K562 (cell line): Measurements from ENCODE around the gene ATXN1L. TPM values are rescaled to one million over a fixed set of nuclear protein-coding genes. Genes with fewer than 3 reads are reported as not detected.
"Not testable (repeated sequence)": the region's sequence is repeated elsewhere in the genome, so short reads cannot be mapped to it uniquely, and the experiment has no call there.

Experiments used
- ATAC-seq: fragments of 200-7000 bp; cut with Tn5 transposase; 3 replicates; pipeline ENCODE4 v1.9.1; 2020; ENCODE audit warnings: moderate library complexity
- BruUV-seq: library from RNA; stranded (reverse); fragments of 400-500 nt; replicated peaks from 2 replicates; lab custom pipeline; 2021; lab: Mats Ljungman, UMichigan
- CTCF ChIA-PET: fragments of 300-600 bp; formaldehyde crosslinking; extraction: SDS; loops from one replicate; lab custom pipeline; 2021; ENCODE audit warnings: low intra/inter-chr PET ratio; lab: Yijun Ruan, JAX
- POLR2A ChIA-PET: fragments of 300-600, 350-650 bp; sonication (Branson Sonifier 250); formaldehyde crosslinking; extraction: SDS; loops from one replicate; lab custom pipeline; 2021; ENCODE audit warnings: antibody characterized with exemption, inconsistent platforms; lab: Yijun Ruan, JAX
- DNase-seq, 4 experiments: peaks; one replicate each; pipeline versions ENCODE4 v3.0.0 to v3.0.0-alpha.2; 2011 to 2018; ENCODE audit warnings: low spot score in 3 of 4, mixed read lengths in 3 of 4; ENCODE audit errors: extremely low read depth in 1 of 4
- FAIRE-seq: peaks from 2 replicates; lab custom pipeline; 2011; peaks lifted over from hg19 to GRCh38; lab: Jason Lieb, UNC
- H2AFZ ChIP-seq: 2 replicates; pipeline ENCODE4 v1.6.0; 2011; ENCODE audit warnings: low read depth, low read length, control low read depth, inconsistent platforms
- H3K27ac ChIP-seq: fragments of 200-600 bp; 3 replicates; pipeline ENCODE4 v1.8.0; 2011; ENCODE audit warnings: low read depth, mild to moderate bottlenecking, control low read depth, inconsistent platforms, low read length, moderate library complexity, mixed read lengths; ENCODE audit errors: extremely low read depth
- H3K27me3 ChIP-seq, 2 experiments: fragments of 300-600 bp in 1 of 2; 2 replicates in 1 of 2; 3 replicates in 1 of 2; pipeline versions ENCODE4 v1.6.0 to v1.8.0; 2011; ENCODE audit warnings: inconsistent platforms in 2 of 2, low read length in 2 of 2, mild to moderate bottlenecking in 1 of 2, mixed read lengths in 1 of 2, moderate library complexity in 1 of 2; ENCODE audit not compliant: control insufficient read depth in 2 of 2, insufficient read depth in 2 of 2
- H3K36me3 ChIP-seq: fragments of 300-600 bp; 3 replicates; pipeline ENCODE4 v1.8.0; 2011; ENCODE audit warnings: mild to moderate bottlenecking, low read length, inconsistent platforms; ENCODE audit not compliant: control insufficient read depth, insufficient read depth
- H3K4me1 ChIP-seq, 2 experiments: fragments of 200-600 bp in 1 of 2; replicated peaks in 1 of 2; 2 replicates in 1 of 2; 3 replicates in 1 of 2; pipeline versions ENCODE4 v1.5.1 to v1.8.0; 2011; ENCODE audit warnings: inconsistent platforms in 2 of 2, low read length in 2 of 2, mild to moderate bottlenecking in 1 of 2, mixed read lengths in 1 of 2, moderate library complexity in 1 of 2; ENCODE audit not compliant: control insufficient read depth in 2 of 2, insufficient read depth in 2 of 2
- H3K4me2 ChIP-seq: 2 replicates; pipeline ENCODE4 v1.6.1; 2011; ENCODE audit warnings: low read length, control low read depth, inconsistent platforms, mixed read lengths; ENCODE audit not compliant: insufficient read depth
- H3K4me3 ChIP-seq: fragments of 200-600 bp; sonication (generic), shearing (Covaris generic); 2 replicates; pipeline ENCODE4 v1.5.1; 2016; ENCODE audit warnings: control low read depth, inconsistent platforms
- H3K79me2 ChIP-seq: fragments of 200-600 bp; 3 replicates; pipeline ENCODE4 v1.8.0; 2011; ENCODE audit warnings: low read length, inconsistent platforms; ENCODE audit not compliant: control insufficient read depth, insufficient read depth
- H3K9ac ChIP-seq, 2 experiments: 2 replicates each; pipeline versions ENCODE4 v1.6.0 to v1.6.1; 2011; ENCODE audit warnings: low read depth in 2 of 2, low read length in 2 of 2, control low read depth in 1 of 2, inconsistent platforms in 1 of 2, mild to moderate bottlenecking in 1 of 2, mixed read lengths in 1 of 2; ENCODE audit not compliant: insufficient read depth in 1 of 2
- H3K9me1 ChIP-seq: one replicate; pipeline ENCODE4 v1.6.0; 2011; ENCODE audit warnings: inconsistent platforms, mild to moderate bottlenecking, low read length, moderate library complexity; ENCODE audit not compliant: control insufficient read depth, insufficient read depth
- H3K9me3 ChIP-seq: replicated peaks from 2 replicates; pipeline ENCODE4 v1.5.1; 2011; ENCODE audit warnings: low read depth, low read length, inconsistent platforms; ENCODE audit not compliant: control insufficient read depth, insufficient read depth
- H4K20me1 ChIP-seq: replicated peaks from 2 replicates; pipeline ENCODE4 v1.6.1; 2011; ENCODE audit warnings: low read length, inconsistent platforms, mixed read lengths; ENCODE audit not compliant: control insufficient read depth, insufficient read depth
- ADNP ChIP-seq: fragments of 200-800 bp; sonication (Bioruptor generic); IDR thresholded peaks from 2 replicates; pipeline ENCODE4 v1.6.1; 2016; ENCODE audit warnings: missing genetic modification characterization, missing compliant biosample characterization
- C11orf30 ChIP-seq: fragments of 450-650 bp; IDR thresholded peaks from 2 replicates; pipeline ENCODE4 v1.6.1; 2016; ENCODE audit warnings: low read depth, mild to moderate bottlenecking
- CEBPB ChIP-seq: fragments of 450-650 bp; IDR thresholded peaks from 2 replicates; pipeline ENCODE4 v1.6.1; 2016; ENCODE audit warnings: missing genetic modification characterization, missing compliant biosample characterization
- EGR1 ChIP-seq: fragments of 450-650 bp; conservative IDR thresholded peaks from 2 replicates; pipeline ENCODE4 v1.6.1; 2017; ENCODE audit warnings: mild to moderate bottlenecking
- KDM1A ChIP-seq, 2 experiments: fragments of 450-650 bp; IDR thresholded peaks; 2 replicates each; pipeline ENCODE4 v1.6.1; 2016; ENCODE audit warnings: mild to moderate bottlenecking in 2 of 2
- NFE2 ChIP-seq: IDR thresholded peaks from 2 replicates; pipeline ENCODE4 v1.6.1; 2014; ENCODE audit warnings: antibody characterized with exemption, low read depth
- ZNF316 ChIP-seq: fragments of 450-650 bp; IDR thresholded peaks from 2 replicates; pipeline ENCODE4 v1.6.1; 2016
- WGBS: fragments of 100-300 bp; shearing (Covaris generic); methylation state at CpG from one replicate; pipeline ENCODE4 v1.1.6; 2016; ENCODE audit warnings: low coverage, mixed read lengths; ENCODE audit not compliant: insufficient coverage; ENCODE audit errors: missing lambda C conversion rate; 5-methylcytosine and 5-hydroxymethylcytosine counted together
- in situ Hi-C: fragments of 300-500 bp; cut with MboI; formaldehyde crosslinking; loops from 4 replicates; pipeline ENCODE4 v1.15.0; 2018; ENCODE audit warnings: inconsistent platforms, mixed read lengths
- intact Hi-C: fragments of 100-400 bp; cut with micrococcal nuclease; formaldehyde crosslinking; loops from 2 replicates; pipeline ENCODE4 v1.14.2; 2022
- polyA plus RNA-seq, 8 experiments: library from polyadenylated mRNA; depleted of rRNA in 4 of 8; stranded (reverse) in 5 of 8; unstranded in 3 of 8; fragments of >200 nt; fragmentation: Nextera tagmentation in 2 of 8; fragmentation: Illumina TruSeq in 1 of 8; extraction: Ambion mirVana in 2 of 8; extraction: Trizol in 1 of 8; gene quantifications; 2 replicates each; pipeline versions ENCODE4 v1.2.1 to v1.2.3, GENCODE V29; 2011 to 2014; ENCODE audit warnings: inconsistent platforms in 1 of 8, missing spikeins in 1 of 8
- total RNA-seq, 7 experiments: library from RNA; depleted of rRNA in 6 of 7; stranded (reverse); fragments of >200 nt in 6 of 7; fragmentation: Illumina TruSeq in 2 of 7; extraction: Trizol in 2 of 7; gene quantifications; 2 replicates each; pipeline versions ENCODE4 v1.2.1 to v1.2.3, GENCODE V29; 2011 to 2021; ENCODE audit warnings: low replicate concordance in 1 of 7

The ATXN1L gene
- total and polyA plus RNA-seq, 9 of the 15 experiments (the other 6 are each of a cell fraction or from before 2014, with no cell fraction given) = 1.4 to 11.3 (median 9.3) TPM

GRCh38 chr16:71810155-71810530 is 35.6 kb upstream of the ATXN1L start:
- H3K4me3 ChIP-seq, ATAC-seq, H2AFZ ChIP-seq, H3K9me3 ChIP-seq, BruUV-seq, H3K27me3 ChIP-seq, H3K4me1 ChIP-seq, H3K9me1 ChIP-seq, in situ Hi-C loops, CTCF ChIA-PET, FAIRE-seq, H4K20me1 ChIP-seq, intact Hi-C loops: not testable (repeated sequence)
- H3K79me2 ChIP-seq = peaks cover 37% of the 10 kb centered on the region
- DNase-seq = peak in 1 of 4 experiments; percentile 15
- 80% methylated on average over 11 of the region's 11 CpGs for WGBS
- peak overlapping the region; percentile 89 for H3K4me2 ChIP-seq
- POLR2A ChIA-PET = interaction anchor here (2.0 to 3.3 kb wide), 2 partner anchors 14 to 19 kb away, joined by 7 to 17 read pairs; no protein-coding TSS in a partner anchor
- H3K27ac ChIP-seq = peak overlapping the region; percentile 93; the same call in 2 of the 3 replicates
- H3K36me3 ChIP-seq = peaks cover 12% of the 10 kb centered on the region; the same call in 2 of the 3 replicates
- H3K9ac ChIP-seq = peak overlapping the region in 1 of 2 experiments; percentile 71; a peak in 1 of 4 replicates
- TF ChIP-seq ZNF316 (0 out of 2 replicates have a peak, but pooled peaks have one; percentile 13), CEBPB (peak; percentile 34; the same call in 1 of the 2 replicates), ADNP (peak; percentile 48; the same call in 1 of the 2 replicates), NFE2 (peak; percentile 34; the same call in 1 of the 2 replicates), KDM1A (IDR thresholded peaks at IDR 0.05) (peak; percentile 27 to 49; a peak in 2 of 4 replicates), C11orf30 (peak; percentile 21; the same call in 1 of the 2 replicates), EGR1 (peak; percentile 34; the same call in 1 of the 2 replicates)
